Osteoblast (primary cell): Measurements from ENCODE around the gene CAPZA2. TPM values are rescaled to one million over a fixed set of nuclear protein-coding genes. Genes with fewer than 3 reads are reported as not detected.

Experiments used
- DNase-seq: peaks from one replicate; pipeline ENCODE4 v3.0.0; 2011; ENCODE audit warnings: low spot score, mixed read lengths; ENCODE audit not compliant: insufficient read length; ENCODE audit errors: missing footprints
- H2AFZ ChIP-seq: 2 replicates; pipeline ENCODE4 v1.6.0; 2011; ENCODE audit warnings: mild to moderate bottlenecking, low read length
- H3K27ac ChIP-seq: 2 replicates; pipeline ENCODE4 v1.5.1; 2011; ENCODE audit warnings: mild to moderate bottlenecking, low read depth, low read length, moderate library complexity
- H3K27me3 ChIP-seq: 2 replicates; pipeline ENCODE4 v1.6.0; 2012; ENCODE audit warnings: mild to moderate bottlenecking, control low read depth, inconsistent platforms, low read length, moderate library complexity; ENCODE audit not compliant: insufficient read depth
- H3K36me3 ChIP-seq: 2 replicates; pipeline ENCODE4 v1.5.1; 2011; ENCODE audit warnings: mild to moderate bottlenecking, low read length, control low read depth, moderate library complexity; ENCODE audit not compliant: insufficient read depth
- H3K4me1 ChIP-seq: 2 replicates; pipeline ENCODE4 v1.5.1; 2011; ENCODE audit warnings: mild to moderate bottlenecking, low read length, control low read depth, moderate library complexity; ENCODE audit not compliant: insufficient read depth
- H3K4me2 ChIP-seq: 2 replicates; pipeline ENCODE4 v1.6.0; 2011; ENCODE audit warnings: mild to moderate bottlenecking, low read length; ENCODE audit not compliant: insufficient read depth
- H3K4me3 ChIP-seq: fragments of 200-600 bp; sonication (generic); 3 replicates; pipeline ENCODE4 v1.5.1; 2012; ENCODE audit warnings: mild to moderate bottlenecking, low read length, inconsistent platforms; ENCODE audit not compliant: insufficient read depth
- H3K79me2 ChIP-seq: 2 replicates; pipeline ENCODE4 v1.6.0; 2012; ENCODE audit warnings: mild to moderate bottlenecking, low read length, control low read depth, inconsistent platforms; ENCODE audit not compliant: insufficient read depth
- H3K9me3 ChIP-seq: 2 replicates; pipeline ENCODE4 v1.5.1; 2011; ENCODE audit warnings: low read depth, low read length, control low read depth
- H4K20me1 ChIP-seq: 2 replicates; pipeline ENCODE4 v1.6.0; 2012; ENCODE audit warnings: mild to moderate bottlenecking, low read length, control low read depth; ENCODE audit not compliant: insufficient read depth
- total RNA-seq: library from RNA; depleted of rRNA; stranded (reverse); fragments of >200 nt; gene quantifications from 2 replicates; pipeline ENCODE4 v1.2.3, GENCODE V29; 2012
- TF ChIP-seq, protein P1 (sequence below): IDR thresholded peaks from 2 replicates; pipeline ENCODE4 v1.5.1; 2011; ENCODE audit warnings: mild to moderate bottlenecking, low read depth, low read length, moderate library complexity; ENCODE audit errors: extremely low read depth

Gene CAPZA2
- total RNA-seq, 1 donor: 173 TPM

GRCh38 chr7:116862951-116863670, 724 bp downstream of the CAPZA2 start:
- peak overlapping the region; percentile 91 for H3K27ac ChIP-seq
- peak overlapping the region; percentile 92 for H3K4me2 ChIP-seq
- H3K9me3 ChIP-seq: no peaks in the 10 kb centered on the region
- no peaks in the 10 kb centered on the region for H3K27me3 ChIP-seq
- peaks cover 22% of the 10 kb centered on the region for H3K4me1 ChIP-seq
- peak overlapping the region; percentile 90 for H3K4me3 ChIP-seq
- no peak for DNase-seq
- H2AFZ ChIP-seq: peak overlapping the region; percentile 7
- H4K20me1 ChIP-seq: peaks cover 42% of the 10 kb centered on the region
- H3K36me3 ChIP-seq: no peaks in the 10 kb centered on the region
- H3K79me2 ChIP-seq: peaks cover 55% of the 10 kb centered on the region
- TF ChIP-seq, protein P1, sequence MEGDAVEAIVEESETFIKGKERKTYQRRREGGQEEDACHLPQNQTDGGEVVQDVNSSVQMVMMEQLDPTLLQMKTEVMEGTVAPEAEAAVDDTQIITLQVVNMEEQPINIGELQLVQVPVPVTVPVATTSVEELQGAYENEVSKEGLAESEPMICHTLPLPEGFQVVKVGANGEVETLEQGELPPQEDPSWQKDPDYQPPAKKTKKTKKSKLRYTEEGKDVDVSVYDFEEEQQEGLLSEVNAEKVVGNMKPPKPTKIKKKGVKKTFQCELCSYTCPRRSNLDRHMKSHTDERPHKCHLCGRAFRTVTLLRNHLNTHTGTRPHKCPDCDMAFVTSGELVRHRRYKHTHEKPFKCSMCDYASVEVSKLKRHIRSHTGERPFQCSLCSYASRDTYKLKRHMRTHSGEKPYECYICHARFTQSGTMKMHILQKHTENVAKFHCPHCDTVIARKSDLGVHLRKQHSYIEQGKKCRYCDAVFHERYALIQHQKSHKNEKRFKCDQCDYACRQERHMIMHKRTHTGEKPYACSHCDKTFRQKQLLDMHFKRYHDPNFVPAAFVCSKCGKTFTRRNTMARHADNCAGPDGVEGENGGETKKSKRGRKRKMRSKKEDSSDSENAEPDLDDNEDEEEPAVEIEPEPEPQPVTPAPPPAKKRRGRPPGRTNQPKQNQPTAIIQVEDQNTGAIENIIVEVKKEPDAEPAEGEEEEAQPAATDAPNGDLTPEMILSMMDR: peak; percentile 8

GRCh38 chr7:116863936-116864500, 1.6 kb downstream of the CAPZA2 start:
- DNase-seq: peak; percentile 84
- Histone ChIP-seq H3K4me2 (peak overlapping the region; percentile 92), H3K4me3 (peak overlapping the region; percentile 90), H3K27me3 (no peaks in the 10 kb centered on the region), H4K20me1 (peaks cover 50% of the 10 kb centered on the region), H3K27ac (peak overlapping the region; percentile 91), H2AFZ (no peak overlapping the region), H3K79me2 (peaks cover 64% of the 10 kb centered on the region), H3K36me3 (no peaks in the 10 kb centered on the region), H3K9me3 (no peaks in the 10 kb centered on the region), H3K4me1 (peaks cover 21% of the 10 kb centered on the region)
- TF ChIP-seq, protein P1: no peak

DNA sequence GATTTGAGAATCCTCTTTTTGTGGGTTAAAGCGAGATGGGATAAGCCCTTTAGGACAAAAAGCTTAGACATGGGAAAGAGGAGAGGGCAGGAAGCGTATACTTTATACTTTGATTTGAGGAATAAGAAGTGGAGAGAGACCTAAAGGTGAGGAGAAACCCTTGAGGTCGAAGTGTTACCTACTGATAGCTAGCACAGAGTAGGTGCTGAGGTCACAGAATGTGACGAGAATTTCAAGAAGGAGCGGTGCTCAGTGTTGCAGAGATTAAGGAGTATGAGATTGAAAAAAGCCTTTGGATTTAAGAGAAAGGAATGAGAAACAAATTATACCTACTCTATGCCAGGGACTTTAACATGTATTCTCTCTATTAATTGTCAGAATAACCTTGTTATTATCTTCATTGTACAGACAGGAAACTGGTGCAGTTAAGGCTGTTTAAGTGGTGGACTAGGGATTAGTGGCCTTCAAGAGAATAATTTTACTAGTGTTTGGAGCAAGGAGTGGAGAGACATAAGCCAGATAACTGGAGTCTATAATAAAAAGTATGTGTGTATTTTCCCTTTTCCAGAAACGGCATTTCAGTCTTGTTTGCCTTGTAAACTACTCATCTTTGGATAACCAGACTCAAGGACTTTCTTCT, 8.8 kb downstream of the CAPZA2 start:
- Histone ChIP-seq H3K27ac (no peak overlapping the region), H3K27me3 (no peaks in the 10 kb centered on the region), H3K4me2 (no peak overlapping the region), H2AFZ (no peak overlapping the region), H3K79me2 (peaks cover 100% of the 10 kb centered on the region), H3K4me3 (no peak overlapping the region), H3K9me3 (no peaks in the 10 kb centered on the region), H3K36me3 (no peaks in the 10 kb centered on the region), H3K4me1 (peaks cover 9% of the 10 kb centered on the region), H4K20me1 (peaks cover 86% of the 10 kb centered on the region)
- DNase-seq: no peak
- TF ChIP-seq, protein P1: no peak

GRCh38 chr7:116872026-116872425, 9.6 kb downstream of the CAPZA2 start:
- Histone ChIP-seq H3K4me2 (no peak overlapping the region), H3K27me3 (no peaks in the 10 kb centered on the region), H4K20me1 (peaks cover 92% of the 10 kb centered on the region), H3K36me3 (no peaks in the 10 kb centered on the region), H3K27ac (no peak overlapping the region), H2AFZ (no peak overlapping the region), H3K9me3 (no peaks in the 10 kb centered on the region), H3K79me2 (peaks cover 100% of the 10 kb centered on the region), H3K4me1 (peaks cover 9% of the 10 kb centered on the region), H3K4me3 (no peak overlapping the region)
- TF ChIP-seq, protein P1: no peak
- no peak for DNase-seq
